PC-3 (cell line): ENCODE measurements around the gene PDK4.

Experiments used
- CTCF ChIP-seq: fragments of 300-600 bp; sonication (generic); conservative IDR thresholded peaks from 2 replicates; pipeline ENCODE4 v1.5.1; 2017; ENCODE audit warnings: antibody characterized with exemption, low read depth, mild to moderate bottlenecking, low read length
- EZH2 ChIP-seq: fragments of 300-600 bp; sonication (generic); IDR thresholded peaks from one replicate; pipeline ENCODE4 v1.6.1; 2017; ENCODE audit warnings: antibody characterized with exemption, mild to moderate bottlenecking, low read length; ENCODE audit not compliant: unreplicated experiment

DNA sequence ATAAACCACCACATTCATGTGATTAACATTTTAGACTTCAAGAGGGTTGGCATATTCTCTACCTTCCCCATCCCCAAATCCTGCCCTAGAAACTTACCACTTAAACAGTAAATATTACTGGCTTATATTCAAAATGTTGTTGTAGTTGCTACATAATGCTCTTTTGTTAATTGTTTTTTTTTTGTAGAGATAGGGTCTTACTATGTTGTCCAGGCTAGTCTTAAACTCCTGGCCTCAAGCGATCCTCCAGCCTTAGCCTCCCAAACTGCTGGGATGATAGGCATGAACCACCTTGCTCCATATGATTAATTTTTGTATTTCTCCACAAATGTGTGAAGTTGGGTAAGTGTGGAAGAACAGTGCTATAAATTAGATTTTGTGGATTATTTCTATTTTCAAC, 6.5 kb downstream of the PDK4 start:
- TF ChIP-seq CTCF (no peak), EZH2 (no peak)
